GM06990 (cell line): Measurements from ENCODE around the gene HSPG2.

Experiments used
- DNase-seq: peaks from one replicate; pipeline ENCODE4 v3.0.0-alpha.2; 2011; ENCODE audit not compliant: insufficient read length; ENCODE audit errors: extremely low read depth
- H3K27me3 ChIP-seq: replicated peaks from 2 replicates; pipeline ENCODE4 v1.6.0; 2011; ENCODE audit warnings: low read length; ENCODE audit not compliant: control insufficient read depth, insufficient read depth
- H3K36me3 ChIP-seq: 2 replicates; pipeline ENCODE4 v1.5.1; 2011; ENCODE audit warnings: low read length; ENCODE audit not compliant: control insufficient read depth, insufficient read depth
- H3K4me3 ChIP-seq: replicated peaks from 2 replicates; pipeline ENCODE4 v1.5.1; 2011; ENCODE audit warnings: low read depth, mild to moderate bottlenecking, control low read depth, low read length
- CTCF ChIP-seq: IDR thresholded peaks from 2 replicates; pipeline ENCODE4 v1.5.1; 2011; ENCODE audit warnings: low read length, control low read depth, mild to moderate bottlenecking, inconsistent platforms; ENCODE audit not compliant: insufficient read depth, poor library complexity, severe bottlenecking

HSPG2 gene

DNA sequence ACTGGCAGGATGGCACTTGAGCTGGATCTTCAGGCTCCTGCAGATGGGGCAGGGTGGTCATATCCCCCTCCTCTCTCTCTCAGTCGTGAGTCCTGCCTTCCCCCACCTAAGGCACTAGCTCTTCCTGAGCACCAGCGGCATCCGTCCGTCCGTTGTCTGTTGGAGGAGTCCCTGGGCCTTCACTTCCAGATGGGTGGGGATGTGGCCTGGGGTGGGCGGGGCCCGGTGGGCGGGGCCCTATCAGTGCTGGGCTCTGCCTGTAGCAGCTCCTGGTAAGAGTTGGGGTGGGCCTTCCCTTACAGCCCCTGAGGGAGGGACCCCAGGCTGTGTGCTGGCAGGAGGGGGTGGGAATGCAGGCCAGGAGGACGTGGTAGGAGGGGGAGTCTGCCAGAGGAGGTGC lies 114.8 kb downstream of the HSPG2 start:
- Histone ChIP-seq H3K4me3 (no peak overlapping the region), H3K27me3 (no peaks in the 10 kb centered on the region), H3K36me3 (no peaks in the 10 kb centered on the region)
- TF ChIP-seq CTCF: no peak
- no peak for DNase-seq

GRCh38 chr1:21821385-21822019 lies 115.6 kb downstream of the HSPG2 start:
- no peaks in the 10 kb centered on the region for H3K27me3 ChIP-seq
- no peak for DNase-seq
- H3K4me3 ChIP-seq: no peak overlapping the region
- no peaks in the 10 kb centered on the region for H3K36me3 ChIP-seq
- TF ChIP-seq CTCF: no peak

GRCh38 chr1:21820597-21821232 lies 116.4 kb downstream of the HSPG2 start:
- Histone ChIP-seq H3K27me3 (no peaks in the 10 kb centered on the region), H3K36me3 (no peaks in the 10 kb centered on the region), H3K4me3 (no peak overlapping the region)
- DNase-seq: no peak
- no peak for TF ChIP-seq CTCF

- no peak for DNase-seq
- TF ChIP-seq CTCF: no peak
- Histone ChIP-seq H3K4me3 (no peak overlapping the region), H3K36me3 (no peaks in the 10 kb centered on the region), H3K27me3 (no peaks in the 10 kb centered on the region)
Observed at GRCh38 chr1:21818656-21819055, 118.5 kb downstream of the HSPG2 start.

DNA sequence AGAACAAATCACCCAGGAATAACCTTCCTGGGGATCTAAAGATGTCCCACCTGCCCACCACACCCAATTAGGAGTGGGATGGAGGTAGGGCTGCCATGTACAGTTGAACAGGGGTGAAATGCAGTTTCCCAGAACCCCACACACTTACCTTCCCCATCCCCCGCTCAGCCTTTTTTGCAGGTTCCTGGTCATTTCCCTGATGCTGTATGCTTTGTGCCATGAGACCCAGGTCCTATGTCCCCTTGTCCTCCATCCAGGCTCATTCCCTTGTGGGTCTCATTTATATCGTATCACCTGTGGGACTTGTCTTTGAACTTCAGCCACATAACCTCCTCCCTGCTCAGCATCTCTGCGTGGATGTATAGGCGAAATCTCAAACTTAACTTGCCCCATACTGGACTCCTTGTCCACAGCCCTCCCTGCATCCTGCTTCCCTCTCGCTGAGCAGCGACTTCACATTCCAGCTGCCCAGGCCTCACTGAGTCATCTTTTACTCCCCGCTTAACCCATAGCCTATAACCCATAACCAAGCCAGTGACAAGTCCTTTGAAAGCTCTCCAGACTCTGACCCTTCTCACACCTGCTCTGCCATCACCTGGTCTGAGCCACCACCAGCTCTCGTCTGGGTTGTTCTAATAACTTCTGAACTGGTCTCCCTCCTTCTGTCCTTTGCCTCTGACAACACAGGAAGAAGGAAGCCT lies 120.4 kb downstream of the HSPG2 start:
- no peak for TF ChIP-seq CTCF
- DNase-seq: no peak
- H3K27me3 ChIP-seq: no peaks in the 10 kb centered on the region
- H3K36me3 ChIP-seq: no peaks in the 10 kb centered on the region
- no peak overlapping the region for H3K4me3 ChIP-seq
